HEK293 (cell line): ENCODE data around the gene HEG1.

Experiments used
- ZFP41 ChIP-seq: fragments of 450-650 bp; formaldehyde crosslinking; IDR thresholded peaks from 2 replicates; pipeline ENCODE4 v1.5.1; 2016; ENCODE audit warnings: missing biosample characterization, missing genetic modification characterization, borderline replicate concordance
- ZNF274 ChIP-seq, 2 experiments: fragments of 200-500 bp in 1 of 2; fragments of 450-650 bp in 1 of 2; sonication (Bioruptor generic) in 1 of 2; formaldehyde crosslinking in 1 of 2; IDR thresholded peaks; 2 replicates each; pipeline versions ENCODE4 v1.5.1 to v1.6.1; 2014 to 2016; ENCODE audit warnings: borderline replicate concordance in 1 of 2, inconsistent platforms in 1 of 2, low read length in 1 of 2, missing biosample characterization in 1 of 2, missing genetic modification characterization in 1 of 2

- no peak for TF ChIP-seq ZFP41 (tag by site-specific recombination)
- no peak for TF ChIP-seq ZNF274 (IDR thresholded peaks at IDR 0.05; ENCODE audit: low read length)
- TF ChIP-seq ZNF274 (tag by site-specific recombination; IDR thresholded peaks at IDR 0.05; ENCODE audit: borderline replicate concordance): no peak
Observed at GRCh38 chr3:125043599-125044151, 12.1 kb downstream of the HEG1 start.
